Common myeloid progenitor, CD34-positive (primary cell): Measurements from ENCODE around the gene WIPF3.
"Not testable (repeated sequence)": the region's sequence is repeated elsewhere in the genome, so short reads cannot be mapped to it uniquely, and the experiment has no call there.

ENCODE experiments used
- CTCF ChIA-PET: fragments of 350-600 bp; sonication (Branson Sonifier 250); formaldehyde crosslinking; loops from one replicate; lab custom pipeline; 2021; ENCODE audit warnings: antibody characterized with exemption; lab: Charles Lee
- POLR2A ChIA-PET: fragments of 350-600 bp; sonication (Branson Sonifier 250); formaldehyde crosslinking; loops from one replicate; lab custom pipeline; 2021; ENCODE audit warnings: antibody characterized with exemption; lab: Charles Lee
- DNase-seq, 3 donors: peaks; one replicate each; pipeline versions ENCODE4 v3.0.0 to v3.0.0-alpha.2; 2013
- H3K27ac ChIP-seq, 2 experiments: 1 replicate in 1 of 2; 2 replicates in 1 of 2; pipeline ENCODE4 v1.7.0; 2013; ENCODE audit warnings: inconsistent platforms in 2 of 2, low read length in 2 of 2, mild to moderate bottlenecking in 2 of 2, low read depth in 1 of 2, moderate library complexity in 1 of 2; ENCODE audit not compliant: severe bottlenecking in 2 of 2, insufficient read depth in 1 of 2, poor library complexity in 1 of 2
- H3K27me3 ChIP-seq, 5 experiments: replicated peaks in 2 of 5; 1 replicate in 3 of 5; 2 replicates in 2 of 5; pipeline versions ENCODE4 v1.6.1 to v1.7.0; 2013; ENCODE audit warnings: low read length in 4 of 5, mild to moderate bottlenecking in 2 of 5, moderate library complexity in 2 of 5, inconsistent platforms in 1 of 5; ENCODE audit not compliant: insufficient read depth in 5 of 5, control insufficient read depth in 4 of 5
- H3K36me3 ChIP-seq, 4 experiments: 1 replicate in 2 of 4; 2 replicates in 2 of 4; pipeline versions ENCODE4 v1.6.1 to v1.7.0; 2013; ENCODE audit warnings: low read length in 3 of 4, control low read depth in 1 of 4, mild to moderate bottlenecking in 1 of 4; ENCODE audit not compliant: control insufficient read depth in 4 of 4, insufficient read depth in 4 of 4
- H3K4me1 ChIP-seq, 4 experiments: 1 replicate in 3 of 4; 2 replicates in 1 of 4; pipeline versions ENCODE4 v1.6.1 to v1.7.1; 2013; ENCODE audit warnings: low read length in 3 of 4, mild to moderate bottlenecking in 3 of 4, control low read depth in 1 of 4, inconsistent platforms in 1 of 4, moderate library complexity in 1 of 4; ENCODE audit not compliant: control insufficient read depth in 4 of 4, insufficient read depth in 4 of 4; ENCODE audit errors: control extremely low read depth in 1 of 4
- H3K4me3 ChIP-seq, 7 experiments: 1 replicate in 4 of 7; 2 replicates in 3 of 7; pipeline versions ENCODE4 v1.5.1 to v1.7.0; 2013; ENCODE audit warnings: mild to moderate bottlenecking in 7 of 7, low read length in 6 of 7, moderate library complexity in 6 of 7, inconsistent platforms in 2 of 7, low read depth in 2 of 7, control low read depth in 1 of 7; ENCODE audit not compliant: insufficient read depth in 4 of 7, control insufficient read depth in 1 of 7; ENCODE audit errors: extremely low read depth in 1 of 7
- H3K9me3 ChIP-seq, 5 experiments: 1 replicate in 4 of 5; 2 replicates in 1 of 5; pipeline versions ENCODE4 v1.6.1 to v1.7.1; 2013; ENCODE audit warnings: low read length in 4 of 5, mild to moderate bottlenecking in 2 of 5, inconsistent platforms in 1 of 5, low read depth in 1 of 5, moderate library complexity in 1 of 5; ENCODE audit not compliant: control insufficient read depth in 4 of 5, insufficient read depth in 2 of 5; ENCODE audit errors: control extremely low read depth in 1 of 5
- WGBS: methylation state at CpG from one replicate; pipeline ENCODE4 v1.1.5; 2013; ENCODE audit not compliant: insufficient coverage; 5-methylcytosine and 5-hydroxymethylcytosine counted together

The WIPF3 gene

DNA sequence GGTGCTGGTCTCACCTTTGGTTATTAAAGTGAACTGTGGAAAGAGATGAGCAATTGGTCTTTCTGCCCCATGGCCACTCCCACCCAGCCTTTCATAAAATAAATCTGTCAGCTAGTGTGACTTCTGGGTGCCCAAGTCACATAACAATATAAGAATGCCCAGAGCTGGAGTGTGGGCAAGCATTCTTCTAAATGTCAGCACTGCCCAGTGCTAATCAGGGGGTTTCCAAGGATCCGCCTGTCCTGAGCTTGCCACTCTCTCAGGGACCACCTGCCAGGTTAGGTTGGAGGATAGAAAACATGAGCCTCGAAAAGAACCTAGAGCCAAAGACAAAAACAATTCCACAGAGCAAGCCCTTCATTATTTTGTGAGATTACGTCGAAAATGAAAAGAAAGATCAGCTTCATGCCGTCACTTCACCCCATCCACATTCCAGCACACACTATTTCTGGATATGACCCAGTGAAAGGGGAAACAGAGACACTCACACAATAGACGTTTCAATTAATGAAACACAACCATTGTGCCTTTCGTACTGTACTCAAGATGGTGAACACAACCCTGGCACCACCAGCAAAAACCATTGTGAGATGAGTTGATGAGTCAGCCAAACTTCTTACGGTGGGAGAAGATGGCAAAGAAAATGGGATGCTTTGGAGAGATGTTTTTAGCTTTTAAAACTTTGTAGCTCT lies 152.5 kb downstream of the WIPF3 start:
- H3K9me3 ChIP-seq, result no peaks in the 10 kb centered on the region
- H3K36me3 ChIP-seq, result peaks cover 2 to 24% (median 14%) of the 10 kb centered on the region in 4 experiments
- no peaks in the 10 kb centered on the region for H3K27me3 ChIP-seq
- peaks cover 10 to 22% (median 17%) of the 10 kb centered on the region in 4 experiments for H3K4me1 ChIP-seq
- no peak overlapping the region for H3K4me3 ChIP-seq
- WGBS, result 100% methylated on average over 4 of the region's 8 CpGs
- no peak overlapping the region for H3K27ac ChIP-seq
- CTCF ChIA-PET, result interaction anchor here (0.8 to 12.9 kb wide), 5 partner anchors 14 to 104 kb away, joined by 3 to 108 read pairs (median 7); no protein-coding TSS in a partner anchor
- POLR2A ChIA-PET, result no interaction called here
- no peak for DNase-seq

- POLR2A ChIA-PET, H3K27me3 ChIP-seq, CTCF ChIA-PET, H3K4me3 ChIP-seq, DNase-seq, H3K9me3 ChIP-seq, H3K27ac ChIP-seq, H3K4me1 ChIP-seq: not testable (repeated sequence)
- peaks cover 8 to 37% (median 20%) of the 10 kb centered on the region in 4 experiments for H3K36me3 ChIP-seq
- 100% methylated on average over 2 of the region's 19 CpGs for WGBS
Observed at GRCh38 chr7:29961611-29962010, 155.3 kb downstream of the WIPF3 start.

- CTCF ChIA-PET, result no interaction called here
- no peaks in the 10 kb centered on the region for H3K9me3 ChIP-seq
- DNase-seq, result no peak
- POLR2A ChIA-PET, result no interaction called here
- H3K27ac ChIP-seq, result no peak overlapping the region
- WGBS, result 100% methylated on average over 1 of the region's 1 CpG
- H3K36me3 ChIP-seq, result peaks cover 8 to 37% (median 20%) of the 10 kb centered on the region in 4 experiments
- no peaks in the 10 kb centered on the region for H3K27me3 ChIP-seq
- no peak overlapping the region for H3K4me3 ChIP-seq
- H3K4me1 ChIP-seq, result peaks cover 0 to 4% (median 3%) of the 10 kb centered on the region in 4 experiments
Observed at GRCh38 chr7:29962035-29962434, 155.7 kb downstream of the WIPF3 start.

DNA sequence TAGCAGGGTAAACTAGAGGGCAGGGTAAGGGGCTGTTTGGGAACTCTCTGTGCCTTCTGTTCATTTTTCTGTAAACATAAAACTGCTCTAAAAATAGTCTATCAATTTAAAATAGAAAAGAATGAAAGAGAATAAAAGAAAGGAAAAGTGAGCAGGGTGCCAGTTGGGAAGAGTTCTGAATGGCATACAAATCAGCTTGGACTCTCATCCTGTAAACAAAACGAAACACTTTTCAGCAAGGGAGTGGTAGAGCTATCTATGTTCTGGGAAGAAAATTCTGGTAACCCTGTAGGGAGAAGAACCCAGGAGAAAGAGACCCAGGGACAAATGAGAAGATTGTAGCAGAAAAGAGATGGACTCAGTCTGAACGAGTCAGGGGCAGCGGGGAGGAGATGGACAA lies 158.7 kb downstream of the WIPF3 start:
- no peak for DNase-seq
- ChIA-PET POLR2A (no interaction called here), CTCF (interaction anchor here (1.0 to 1.1 kb wide), 2 partner anchors 13 to 97 kb away, joined by 3 read pairs; no protein-coding TSS in a partner anchor)
- 100% methylated on average over 3 of the region's 3 CpGs for WGBS
- peaks cover 0 to 8% (median 2%) of the 10 kb centered on the region in 5 experiments for H3K9me3 ChIP-seq
- H3K36me3 ChIP-seq, result peaks cover 15 to 53% (median 31%) of the 10 kb centered on the region in 4 experiments
- H3K4me1 ChIP-seq, result peaks cover 0 to 5% (median 0%) of the 10 kb centered on the region in 4 experiments
- H3K27me3 ChIP-seq, result no peaks in the 10 kb centered on the region
- no peak overlapping the region for H3K27ac ChIP-seq
- no peak overlapping the region for H3K4me3 ChIP-seq
